Renal pelvis (tissue), 4 donors: ENCODE data around the gene RPS29. TPM values are rescaled to one million over a fixed set of nuclear protein-coding genes. Genes with fewer than 3 reads are reported as not detected.
"Not testable (repeated sequence)": the region's sequence is repeated elsewhere in the genome, so short reads cannot be mapped to it uniquely, and the experiment has no call there.

Experiments used
- DNase-seq: peaks from one replicate; pipeline ENCODE4 v3.0.0-alpha.2; 2013
- polyA plus RNA-seq, 3 donors: library from polyadenylated mRNA; unstranded; fragments of 120-200 nt; gene quantifications; one replicate each; pipeline ENCODE4 v1.2.1, GENCODE V29; 2013; ENCODE audit not compliant: insufficient read length in 3 of 3

Gene RPS29
- polyA plus RNA-seq, 3 donors: 1,386 to 1,734 (median 1,660) TPM

- no peak for DNase-seq
Measured at GRCh38 chr14:49612671-49613070, 26.5 kb upstream of the RPS29 start.

GRCh38 chr14:49612251-49612650, 26.1 kb upstream of the RPS29 start:
- no peak for DNase-seq

- no peak for DNase-seq
Measured at GRCh38 chr14:49607583-49607982, 21.4 kb upstream of the RPS29 start.

GRCh38 chr14:49598485-49599300, 12.5 kb upstream of the RPS29 start, which contains the start of gene LRR1:
TSS of gene LRR1 (plus strand) at chr14:49598940. CDS start at chr14:49599021, 81 bp downstream.
- DNase-seq: peak; percentile 83

- DNase-seq: no peak
Measured at GRCh38 chr14:49598189-49598484, 12.0 kb upstream of the RPS29 start.

GRCh38 chr14:49594347-49595091, 8.3 kb upstream of the RPS29 start:
- DNase-seq: no peak

- DNase-seq: no peak
Measured at GRCh38 chr14:49593016-49593415, 6.8 kb upstream of the RPS29 start.

GRCh38 chr14:49589387-49589786, 3.2 kb upstream of the RPS29 start:
- DNase-seq: no peak

GRCh38 chr14:49586673-49587460, 687 bp upstream of the RPS29 start:
- DNase-seq: peak; percentile 76

GRCh38 chr14:49584981-49585640, 1.1 kb downstream of the RPS29 start:
- DNase-seq: not testable (repeated sequence)

GRCh38 chr14:49584058-49584457, 2.1 kb downstream of the RPS29 start:
- no peak for DNase-seq

GRCh38 chr14:49583629-49584028, 2.6 kb downstream of the RPS29 start:
- DNase-seq: no peak

GRCh38 chr14:49582113-49582977, 3.8 kb downstream of the RPS29 start:
- DNase-seq: no peak

- no peak for DNase-seq
Measured at GRCh38 chr14:49581209-49582112, 4.7 kb downstream of the RPS29 start.

GRCh38 chr14:49579841-49580240, 6.3 kb downstream of the RPS29 start:
- DNase-seq: no peak

- DNase-seq: no peak
Measured at GRCh38 chr14:49578141-49578540, 8.0 kb downstream of the RPS29 start.

- no peak for DNase-seq
Measured at GRCh38 chr14:49574038-49574437, 12.1 kb downstream of the RPS29 start.

GRCh38 chr14:49569281-49569680, 16.9 kb downstream of the RPS29 start:
- DNase-seq: no peak

- no peak for DNase-seq
Measured at GRCh38 chr14:49566714-49567113, 19.5 kb downstream of the RPS29 start.
